GM23338 (cell line): ENCODE results near the gene MAP2K3. TPM values are rescaled to one million over a fixed set of nuclear protein-coding genes. Genes with fewer than 3 reads are reported as not detected.
A peak's percentile ranks its signal among the peaks of the same experiment; 100 is the strongest.

Experiments used
- ATAC-seq: fragments of 200-7000 bp; cut with Tn5 transposase; 3 replicates; pipeline ENCODE4 v1.9.1; 2020
- DNase-seq: peaks from one replicate; pipeline ENCODE4 v3.0.0-alpha.2; 2015; ENCODE audit warnings: low spot score
- H2AFZ ChIP-seq: fragments of 200-600 bp; sonication (generic); 2 replicates; pipeline ENCODE4 v1.8.0; 2016; ENCODE audit warnings: antibody characterized with exemption, mild to moderate bottlenecking, moderate library complexity
- H3F3A ChIP-seq: fragments of 200-600 bp; sonication (generic); replicated peaks from 2 replicates; pipeline ENCODE4 v1.8.0; 2017; ENCODE audit warnings: antibody characterized with exemption, mixed run types, low read depth
- H3K27ac ChIP-seq: fragments of 200-600 bp; sonication (generic); 2 replicates; pipeline ENCODE4 v1.6.1; 2016; ENCODE audit warnings: low read depth
- H3K27me3 ChIP-seq: fragments of 200-600 bp; sonication (generic); 2 replicates; pipeline ENCODE4 v1.8.0; 2016; ENCODE audit warnings: mild to moderate bottlenecking, mixed run types, moderate library complexity; ENCODE audit not compliant: insufficient read depth
- H3K36me3 ChIP-seq: fragments of 200-600 bp; sonication (generic); 2 replicates; pipeline ENCODE4 v1.8.0; 2016; ENCODE audit warnings: mild to moderate bottlenecking; ENCODE audit not compliant: insufficient read depth
- H3K4me1 ChIP-seq: fragments of 200-600 bp; sonication (generic); 2 replicates; pipeline ENCODE4 v1.8.0; 2016; ENCODE audit warnings: mild to moderate bottlenecking, moderate library complexity; ENCODE audit not compliant: insufficient read depth
- H3K4me2 ChIP-seq: fragments of 200-600 bp; sonication (generic); 2 replicates; pipeline ENCODE4 v1.7.1; 2017; ENCODE audit warnings: mixed run types
- H3K4me3 ChIP-seq: fragments of 200-600 bp; sonication (generic); 2 replicates; pipeline ENCODE4 v1.6.1; 2016; ENCODE audit warnings: mixed run types
- H3K79me2 ChIP-seq: fragments of 200-600 bp; sonication (generic); replicated peaks from 2 replicates; pipeline ENCODE4 v1.8.0; 2017; ENCODE audit warnings: mild to moderate bottlenecking; ENCODE audit not compliant: insufficient read depth
- H3K9me2 ChIP-seq: fragments of 200-600 bp; sonication (generic); 2 replicates; pipeline ENCODE4 v1.8.0; 2017; ENCODE audit not compliant: insufficient read depth
- H4K20me1 ChIP-seq: fragments of 200-600 bp; sonication (generic); replicated peaks from 2 replicates; pipeline ENCODE4 v1.8.0; 2017; ENCODE audit warnings: mild to moderate bottlenecking; ENCODE audit not compliant: insufficient read depth
- H3K27ac Mint-ChIP-seq: 2 replicates; pipeline ENCODE4 v1.8.0; 2020; ENCODE audit warnings: inconsistent platforms, mild to moderate bottlenecking, moderate library complexity, mixed read lengths
- H3K27me3 Mint-ChIP-seq: 3 replicates; pipeline ENCODE4 v1.8.0; 2022; ENCODE audit warnings: low read depth, mild to moderate bottlenecking, moderate library complexity, mixed read lengths, inconsistent platforms; ENCODE audit not compliant: insufficient read depth, poor library complexity
- H3K36me3 Mint-ChIP-seq: 3 replicates; pipeline ENCODE4 v1.8.0; 2021; ENCODE audit warnings: low read depth, mild to moderate bottlenecking, inconsistent platforms, moderate library complexity, mixed read lengths
- H3K4me1 Mint-ChIP-seq: 3 replicates; pipeline ENCODE4 v1.8.0; 2020; ENCODE audit warnings: mild to moderate bottlenecking, inconsistent platforms, mixed read lengths
- H3K4me3 Mint-ChIP-seq: 3 replicates; pipeline ENCODE4 v1.8.0; 2021; ENCODE audit warnings: moderate library complexity, mild to moderate bottlenecking, inconsistent platforms, mixed read lengths
- H3K9me3 Mint-ChIP-seq: 3 replicates; pipeline ENCODE4 v1.8.0; 2020; ENCODE audit warnings: moderate library complexity, mild to moderate bottlenecking, inconsistent platforms, mixed read lengths
- CREB1 ChIP-seq: fragments of 250-450 bp; sonication (Bioruptor Pico); IDR thresholded peaks from 2 replicates; pipeline ENCODE4 v1.5.0; 2020; ENCODE audit warnings: low read depth, mild to moderate bottlenecking, moderate library complexity
- CTCF ChIP-seq, 2 experiments: fragments of 200-600 bp in 1 of 2; sonication (generic) in 1 of 2; conservative IDR thresholded peaks; 2 replicates each; pipeline versions ENCODE4 v1.5.1 to v1.6.1; 2016 to 2017; ENCODE audit warnings: antibody characterized with exemption in 2 of 2, low read depth in 2 of 2, mild to moderate bottlenecking in 2 of 2, moderate library complexity in 1 of 2
- EZH2 ChIP-seq: fragments of 200-600 bp; sonication (generic); IDR thresholded peaks from one replicate; pipeline ENCODE4 v1.8.0; 2017; ENCODE audit warnings: antibody characterized with exemption, mild to moderate bottlenecking, low read depth; ENCODE audit not compliant: unreplicated experiment
- NANOG ChIP-seq: IDR thresholded peaks from 2 replicates; pipeline ENCODE4 v1.6.1; 2016; ENCODE audit warnings: antibody characterized with exemption, borderline replicate concordance
- POLR2AphosphoS5 ChIP-seq: IDR thresholded peaks from 2 replicates; pipeline ENCODE4 v1.6.1; 2016; ENCODE audit warnings: antibody characterized with exemption, low read depth
- REST ChIP-seq: IDR thresholded peaks from one replicate; pipeline ENCODE4 v1.6.1; 2018; ENCODE audit warnings: antibody characterized with exemption; ENCODE audit not compliant: unreplicated experiment
- STAT1 ChIP-seq: IDR thresholded peaks from one replicate; pipeline ENCODE4 v1.6.1; 2016; ENCODE audit warnings: antibody characterized with exemption; ENCODE audit not compliant: unreplicated experiment
- ZNF114 ChIP-seq: fragments of 250-450 bp; sonication (Bioruptor Pico); IDR thresholded peaks from 2 replicates; pipeline ENCODE4 v1.5.0; 2020; ENCODE audit warnings: mild to moderate bottlenecking, moderate library complexity
- ZNF331 ChIP-seq: fragments of 250-450 bp; sonication (Bioruptor Pico); IDR thresholded peaks from 2 replicates; pipeline ENCODE4 v1.5.0; 2020; ENCODE audit warnings: low read depth, mild to moderate bottlenecking, moderate library complexity
- ZNF462 ChIP-seq: fragments of 250-450 bp; sonication (Bioruptor Pico); IDR thresholded peaks from 2 replicates; pipeline ENCODE4 v1.5.0; 2020; ENCODE audit warnings: mild to moderate bottlenecking, moderate library complexity
- polyA plus RNA-seq: library from polyadenylated mRNA; unstranded; fragments of >200 nt; fragmentation: Nextera tagmentation; extraction: Ambion mirVana; gene quantifications from 2 replicates; pipeline ENCODE4 v1.2.1, GENCODE V29; 2016
- total RNA-seq: library from RNA; depleted of rRNA; stranded (reverse); fragments of >200 nt; shearing (Covaris generic); gene quantifications from 2 replicates; pipeline ENCODE4 v1.2.3, GENCODE V29; 2014

Gene MAP2K3
- total and polyA plus RNA-seq, 2 experiments from 2014 or later = 28.5 to 31.7 TPM

GRCh38 chr17:21240369-21241055 lies 44.0 kb upstream of the MAP2K3 start (continued):
- no peak for TF ChIP-seq POLR2AphosphoS5
- no peak for TF ChIP-seq EZH2
- no peak for TF ChIP-seq STAT1

- H3K27ac Mint-ChIP-seq = no peak overlapping the region
These were observed 42.9 kb upstream of the MAP2K3 start for GRCh38 chr17:21241564-21241963.

More at GRCh38 chr17:21241564-21241963, 42.9 kb upstream of the MAP2K3 start:
- no peak overlapping the region for H3K4me3 Mint-ChIP-seq
- no peaks in the 10 kb centered on the region for H3K36me3 ChIP-seq
- H3K27me3 ChIP-seq = no peaks in the 10 kb centered on the region
- H3K36me3 Mint-ChIP-seq = no peaks in the 10 kb centered on the region; the same call in 2 of the 3 replicates
- peaks cover 10% of the 10 kb centered on the region for H3K4me1 ChIP-seq
- no peak overlapping the region for H3K27ac ChIP-seq
- TF ChIP-seq NANOG (no peak), ZNF462 (CRISPR knock-in tag) (no peak), ZNF114 (no peak), CREB1 (CRISPR knock-in tag) (no peak), ZNF331 (no peak), STAT1 (no peak), CTCF (conservative IDR thresholded peaks at IDR 0.05; ENCODE audit: low read depth in 2 of 2) (peak in 1 of 2 experiments; percentile 21; a peak in 1 of 4 replicates), REST (no peak), POLR2AphosphoS5 (no peak)
- H3K4me2 ChIP-seq = no peak overlapping the region
- H2AFZ ChIP-seq = no peak overlapping the region
- no peaks in the 10 kb centered on the region for H3K9me2 ChIP-seq
- peaks cover 6% of the 10 kb centered on the region for H3K27me3 Mint-ChIP-seq
- H3F3A ChIP-seq = peaks cover 3% of the 10 kb centered on the region; the same call in 1 of the 2 replicates
- no peak overlapping the region for H3K4me3 ChIP-seq
- H4K20me1 ChIP-seq = no peaks in the 10 kb centered on the region; the same call in 1 of the 2 replicates
- no peak for DNase-seq
- no peak for ATAC-seq
- H3K79me2 ChIP-seq = no peaks in the 10 kb centered on the region
- H3K9me3 Mint-ChIP-seq = no peaks in the 10 kb centered on the region; the same call in 2 of the 3 replicates
- peaks cover 20% of the 10 kb centered on the region for H3K4me1 Mint-ChIP-seq
